NCI-H748 treated with DMSO at 0.1 percent for 48 hours (cell line): ENCODE results near the gene FSTL5.

Experiments
- DNase-seq: peaks from one replicate; lab custom pipeline; 2025; lab: John Stamatoyannopoulos, UW

Gene FSTL5

DNA sequence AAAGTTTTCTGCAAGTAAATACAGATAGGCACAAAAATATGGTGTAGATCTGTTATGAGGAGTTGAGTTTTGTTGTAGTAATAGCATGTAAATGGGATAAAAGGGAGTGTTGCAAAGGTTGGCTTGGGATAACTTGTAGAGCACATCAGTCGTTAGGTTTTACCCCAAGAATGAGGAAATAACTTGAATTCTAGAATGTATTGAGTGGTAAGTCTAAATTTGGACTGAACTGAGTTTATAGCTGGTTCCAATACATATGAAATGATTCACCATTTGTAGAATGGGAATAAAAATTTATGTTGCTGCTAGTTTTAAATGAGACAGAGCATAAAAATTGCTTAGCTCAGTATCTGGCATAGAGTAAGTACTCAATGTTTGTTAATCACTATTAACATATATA lies 719.2 kb downstream of the FSTL5 start:
- DNase-seq, result no peak

DNA sequence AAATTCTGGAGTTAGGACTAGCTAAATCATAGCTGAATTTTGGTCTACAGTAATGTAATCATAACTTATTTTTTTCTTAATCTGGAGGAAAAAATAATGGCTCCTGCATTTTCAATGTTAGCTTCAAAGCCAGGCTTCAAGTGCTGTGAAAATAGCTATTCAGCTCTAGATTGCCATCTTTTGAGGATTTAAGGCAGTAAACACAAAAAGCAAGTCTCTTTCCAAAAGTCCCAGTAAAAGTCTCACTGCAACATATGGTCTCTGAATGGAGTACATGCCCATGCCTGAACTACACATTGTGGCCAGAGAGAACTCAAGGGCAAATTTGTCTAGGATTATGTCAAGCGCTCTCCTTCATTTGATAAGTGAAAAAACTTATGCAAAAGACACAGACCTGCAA lies 720.9 kb downstream of the FSTL5 start:
- DNase-seq, result no peak

DNA sequence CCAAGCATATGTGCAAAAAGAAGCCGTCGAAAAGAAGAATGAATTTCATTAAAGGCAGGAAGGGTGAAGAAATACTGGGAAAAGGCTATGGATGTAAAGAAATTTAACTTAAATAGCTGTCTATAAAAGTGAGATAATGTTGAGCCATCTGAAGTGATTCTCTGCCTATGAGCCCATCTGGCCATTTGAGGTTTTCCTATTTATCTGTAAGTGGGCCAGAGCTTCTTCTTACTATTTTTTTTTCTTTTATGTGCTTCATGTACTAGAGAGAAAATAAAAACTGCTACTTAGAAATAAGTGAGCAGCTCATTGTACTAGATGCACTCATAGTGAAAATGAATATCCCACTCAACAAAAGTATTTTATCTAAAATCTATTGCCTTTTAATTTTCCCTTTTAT lies 725.7 kb downstream of the FSTL5 start:
- DNase-seq, result no peak

DNA sequence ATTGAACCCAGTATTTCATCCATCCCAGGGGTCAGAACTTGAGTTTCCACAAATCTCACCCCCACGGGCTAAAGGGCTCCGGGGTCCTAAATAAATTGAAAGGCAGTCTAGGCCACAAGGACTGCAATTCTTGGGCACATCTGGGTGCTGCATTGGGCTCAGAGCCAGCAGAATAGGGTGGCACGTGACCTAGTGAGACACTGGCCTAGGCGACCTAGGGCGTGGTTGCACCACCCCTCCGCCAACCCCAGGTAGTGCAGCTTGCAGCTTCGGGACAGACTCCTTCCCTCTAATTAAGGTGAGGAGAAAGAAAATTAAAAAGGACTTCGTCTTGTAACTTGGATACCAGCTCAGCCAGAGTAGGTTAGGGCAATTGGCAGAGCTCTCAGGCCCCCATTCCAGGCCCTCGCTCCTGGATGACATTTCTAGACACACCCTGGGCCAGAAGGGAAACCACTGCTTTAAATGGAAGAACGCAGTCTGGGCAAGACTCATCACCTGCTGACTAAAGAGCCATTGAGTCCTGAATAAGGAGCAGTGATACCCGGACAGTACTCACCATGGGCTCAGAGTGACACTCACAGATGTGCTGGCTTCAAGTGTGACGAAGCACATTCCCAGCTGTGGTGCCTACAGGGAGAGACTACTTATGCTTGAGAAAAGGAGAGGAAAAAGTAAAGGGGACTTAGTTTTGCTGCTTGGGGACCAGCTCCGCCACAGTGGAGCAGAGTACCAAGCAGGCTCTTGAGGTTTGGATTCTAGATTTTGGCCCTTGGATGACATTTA lies 735.4 kb downstream of the FSTL5 start:
- DNase-seq, result no peak

DNA sequence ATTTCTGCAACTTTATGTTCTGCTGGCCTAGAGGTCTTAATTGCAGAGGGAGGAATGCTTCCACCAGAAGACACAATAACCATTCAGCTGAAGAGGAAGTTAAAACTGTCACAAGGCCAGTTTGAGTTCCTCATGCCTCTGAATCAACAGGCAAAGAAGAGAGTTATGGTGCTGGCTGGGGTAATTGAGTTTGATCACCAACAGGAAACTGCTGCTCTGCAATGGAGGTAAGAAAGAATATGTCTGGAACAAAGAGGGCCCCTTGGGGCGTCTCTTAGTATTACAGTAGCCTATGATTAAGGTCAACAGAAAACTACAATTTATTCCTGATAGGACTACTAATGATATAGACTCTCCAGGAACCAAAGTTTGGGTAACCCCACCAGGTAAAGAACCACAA lies 744.0 kb downstream of the FSTL5 start:
- DNase-seq, result no peak

DNA sequence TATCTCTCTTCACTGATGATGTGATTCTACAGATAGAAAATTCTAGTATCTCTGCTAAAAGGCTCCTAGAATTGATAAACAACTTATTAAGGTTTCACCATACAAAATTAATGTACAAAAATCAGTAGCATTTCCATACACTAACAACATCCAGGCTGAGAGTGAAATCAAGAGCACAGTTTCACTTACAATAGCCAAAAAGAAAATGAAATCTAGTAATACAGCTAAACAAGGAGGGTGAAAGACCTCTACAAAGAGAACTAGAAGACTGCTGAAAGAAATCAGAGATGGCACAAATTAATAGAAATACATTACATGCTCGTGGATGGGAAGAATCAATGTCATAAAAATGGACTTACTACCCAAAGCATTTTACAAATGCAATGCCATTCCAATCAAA lies 751.9 kb downstream of the FSTL5 start:
- DNase-seq, result no peak

DNA sequence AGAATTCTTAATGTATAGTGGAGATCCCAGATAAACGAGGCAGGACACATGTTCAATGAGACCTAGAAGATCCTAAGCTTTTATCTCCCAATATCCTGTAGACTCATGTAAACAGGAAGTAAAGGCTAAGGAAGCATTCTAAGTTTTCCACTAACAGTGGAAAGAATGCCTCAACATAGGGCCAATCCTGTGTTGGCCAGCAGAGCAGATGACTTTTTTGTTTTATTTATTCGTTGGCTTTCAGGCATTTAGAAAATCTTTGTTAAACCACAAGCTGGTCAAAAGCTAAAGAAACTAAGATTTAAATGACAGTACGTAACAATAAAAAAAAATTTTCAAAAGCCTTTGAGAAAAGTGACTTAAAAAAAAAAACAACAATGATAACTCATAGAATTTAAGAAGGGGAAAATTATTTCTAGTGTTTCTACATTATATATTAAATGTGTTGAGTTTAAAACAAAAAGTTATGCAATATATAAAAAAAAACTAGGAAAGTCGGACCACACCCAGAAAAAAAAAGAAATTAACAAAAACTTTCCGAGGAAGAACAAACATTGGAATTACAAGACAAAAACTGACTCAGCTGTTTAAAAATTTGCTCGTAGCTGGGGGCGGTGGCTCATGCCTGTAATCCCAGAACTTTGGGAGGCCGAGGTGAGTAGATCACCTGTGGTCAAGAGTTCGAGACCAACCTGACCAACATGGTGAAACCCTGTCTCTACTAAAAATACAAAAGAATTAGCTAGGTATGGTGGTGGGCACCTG lies 759.3 kb downstream of the FSTL5 start:
- DNase-seq, result no peak

DNA sequence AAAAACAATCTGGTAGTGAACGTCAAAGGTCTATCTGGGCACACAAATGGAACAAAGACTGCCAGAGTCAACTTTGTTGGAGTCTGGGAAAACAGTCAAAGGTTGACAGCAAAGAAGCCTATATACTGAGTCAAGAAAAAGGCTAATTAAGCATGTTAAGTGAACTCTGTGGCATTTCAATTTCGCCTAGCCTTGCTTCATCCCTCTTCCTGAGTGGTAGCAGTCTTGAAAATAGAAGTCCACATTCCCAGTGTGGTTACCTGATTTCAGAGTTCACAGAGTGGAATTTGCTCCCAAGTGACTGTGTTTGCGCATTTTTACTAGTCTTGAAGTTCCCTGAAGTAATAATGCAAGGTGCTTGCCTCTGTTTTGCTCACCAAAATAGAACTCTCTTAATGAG lies 760.0 kb downstream of the FSTL5 start:
- DNase-seq, result no peak

DNA sequence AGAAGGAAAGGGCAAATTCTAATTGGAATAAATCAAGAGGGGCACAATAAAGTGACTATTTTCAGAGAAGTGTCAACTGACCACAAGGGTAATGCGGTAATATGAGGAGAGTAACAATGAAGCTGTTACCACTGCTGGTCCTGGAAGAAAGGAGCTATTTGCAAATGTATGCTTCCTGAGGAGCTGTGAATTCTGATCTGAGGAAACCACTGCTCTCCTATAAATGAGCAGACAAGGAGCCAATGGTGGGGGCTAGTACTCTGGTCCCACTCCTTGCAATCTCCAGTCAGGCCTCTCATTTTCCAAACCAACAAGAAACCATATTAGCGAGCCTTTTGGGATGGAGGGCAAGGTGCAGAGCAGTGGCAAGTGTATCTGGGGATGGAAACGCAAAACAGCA lies 770.2 kb downstream of the FSTL5 start:
- DNase-seq, result no peak

DNA sequence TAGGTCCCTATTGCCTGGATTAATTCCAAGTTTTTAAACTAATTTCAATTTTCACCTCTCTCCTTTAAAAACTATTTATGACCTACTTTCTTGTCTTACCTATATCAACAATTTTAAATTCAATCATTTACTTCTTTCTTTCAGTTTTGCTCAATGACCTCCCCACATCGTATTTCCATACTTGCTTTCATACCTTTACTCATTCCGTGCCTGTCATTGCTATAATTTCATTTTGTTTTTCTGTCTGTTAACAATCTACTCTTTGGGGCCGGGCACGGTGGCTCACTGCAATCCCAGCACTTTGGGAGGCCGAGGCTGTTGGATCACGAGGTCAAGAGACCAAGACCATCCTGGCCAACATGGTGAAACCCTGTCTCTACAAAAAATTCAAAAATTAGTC lies 781.1 kb downstream of the FSTL5 start:
- no peak for DNase-seq

DNA sequence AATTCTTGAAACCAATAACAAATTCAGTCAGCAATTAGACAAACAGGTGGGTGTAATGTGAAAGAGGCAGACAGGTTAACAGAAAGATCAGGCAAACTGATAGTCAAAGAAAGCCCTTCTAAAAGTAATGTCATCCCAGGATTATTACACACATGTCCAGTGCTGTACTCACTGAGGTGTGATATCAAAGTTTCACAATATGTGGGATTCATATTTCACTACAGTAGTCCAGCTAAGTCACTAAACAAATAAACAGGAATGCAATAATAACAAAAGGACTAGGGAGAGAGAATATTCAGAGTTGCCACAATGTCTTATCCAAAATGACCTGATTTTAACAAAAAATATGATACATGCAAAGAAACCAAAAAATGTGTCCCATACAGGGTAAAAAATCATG lies 787.5 kb downstream of the FSTL5 start:
- DNase-seq, result no peak

DNA sequence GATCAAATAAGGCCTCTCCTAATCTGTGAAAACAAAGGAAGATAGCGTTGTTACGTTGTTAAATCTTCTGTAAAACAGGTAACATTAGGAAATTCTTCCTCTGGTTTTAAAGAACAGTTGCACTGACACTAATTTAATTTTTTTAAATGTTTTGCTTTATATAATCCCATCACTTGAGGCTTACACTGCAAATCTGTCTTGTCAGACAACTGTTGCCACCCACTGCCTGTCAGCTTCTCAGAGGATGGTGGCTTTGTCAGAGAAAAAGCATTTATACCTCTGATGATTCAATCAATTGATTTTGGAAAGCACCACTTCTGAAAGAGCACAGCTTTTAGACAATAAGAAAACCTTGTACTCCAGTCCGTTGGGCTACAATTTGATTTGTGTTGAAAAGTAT lies 799.1 kb downstream of the FSTL5 start:
- DNase-seq, result no peak

DNA sequence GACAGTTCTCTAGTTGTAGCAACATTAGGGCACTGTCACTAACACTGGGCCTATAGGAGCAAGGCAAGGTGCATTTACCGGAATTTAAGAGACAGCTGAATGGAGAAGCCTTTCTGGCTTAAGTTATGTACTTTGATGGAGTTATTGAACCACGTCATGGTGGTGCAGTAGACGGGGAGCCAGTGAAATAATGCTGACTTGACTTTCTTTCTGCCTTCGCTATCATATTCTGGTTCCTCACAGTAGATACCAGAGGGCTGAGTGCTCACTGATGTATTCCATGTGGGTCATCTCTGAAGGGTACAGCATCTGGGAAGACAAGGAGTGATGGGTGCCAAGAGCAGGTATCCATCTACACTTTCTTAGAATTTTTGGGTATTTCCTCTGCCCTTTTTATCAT lies 802.8 kb downstream of the FSTL5 start:
- DNase-seq, result no peak

DNA sequence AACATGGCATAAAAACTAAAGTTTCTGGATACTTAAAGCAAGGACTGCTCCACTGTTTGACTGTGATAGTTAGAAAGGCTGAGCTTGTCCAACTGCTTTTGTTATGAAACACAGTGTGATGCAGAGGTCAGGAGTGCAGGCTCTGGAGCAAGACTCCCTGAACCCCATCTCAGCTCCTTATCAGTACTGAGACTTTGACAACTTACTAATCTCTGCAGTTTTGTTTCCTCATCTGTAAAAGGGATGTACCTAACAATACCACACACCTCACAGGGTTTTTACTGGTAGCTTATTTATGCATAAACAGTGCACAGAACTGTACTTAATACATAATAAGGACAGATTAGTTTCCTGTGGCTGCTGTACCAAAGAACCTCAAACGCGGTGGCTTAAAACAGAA lies 804.3 kb downstream of the FSTL5 start:
- no peak for DNase-seq

DNA sequence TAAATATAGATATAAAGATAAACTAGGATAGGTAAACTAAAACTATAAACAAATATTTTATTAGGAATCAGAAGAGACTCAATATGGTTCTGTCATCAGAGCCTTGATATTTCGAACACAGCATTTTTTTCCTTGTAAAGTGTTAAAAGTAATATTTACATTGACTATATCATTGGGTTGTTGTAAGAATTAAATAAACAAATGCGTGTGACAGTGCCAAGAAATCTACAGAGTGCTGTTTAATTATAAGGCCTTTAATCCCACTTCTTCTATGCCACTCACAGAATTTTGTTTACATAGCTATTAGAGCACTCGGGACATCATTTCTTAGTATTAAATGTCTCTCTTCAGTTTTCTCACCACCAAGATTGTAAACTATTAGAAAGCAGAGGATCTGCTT lies 807.4 kb downstream of the FSTL5 start:
- DNase-seq, result peak; percentile 82

DNA sequence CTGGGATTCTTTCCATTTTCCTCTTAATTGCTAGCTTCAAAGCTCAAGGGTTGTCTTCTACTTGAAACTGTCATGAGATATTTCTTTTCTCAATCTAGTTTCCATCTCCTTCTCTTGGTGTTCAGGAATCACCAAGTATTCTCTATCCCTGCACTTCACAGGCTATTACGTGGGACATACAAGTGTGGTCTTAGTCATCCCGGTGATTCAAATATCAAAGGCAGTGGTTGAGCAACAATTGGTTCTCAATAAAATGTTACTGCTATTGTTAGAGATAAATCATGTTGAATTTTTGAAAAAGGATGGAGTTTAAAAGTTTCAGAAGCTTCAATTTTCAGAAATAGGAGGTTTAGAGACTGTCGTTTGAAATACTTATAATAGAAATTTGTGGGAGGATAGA lies 812.9 kb downstream of the FSTL5 start:
- DNase-seq, result no peak

DNA sequence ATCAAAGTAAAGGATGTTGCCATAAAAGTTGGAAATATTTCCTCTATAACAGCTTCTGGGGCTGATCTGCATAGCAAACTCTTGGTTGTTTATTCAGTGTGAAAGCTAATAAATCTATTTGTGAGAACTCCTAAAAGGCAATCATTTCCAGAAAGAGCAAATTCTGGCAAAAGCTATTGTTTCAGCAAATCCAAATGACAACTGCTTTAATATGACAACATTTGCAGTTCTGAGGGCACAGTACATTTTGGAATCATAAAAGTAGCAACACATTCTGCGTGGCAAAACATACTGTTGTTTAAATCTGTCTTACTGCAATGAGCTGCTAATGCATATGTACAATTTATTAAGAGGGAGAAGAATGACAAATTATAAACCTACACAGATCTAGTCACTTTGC lies 818.1 kb downstream of the FSTL5 start:
- DNase-seq, result no peak

DNA sequence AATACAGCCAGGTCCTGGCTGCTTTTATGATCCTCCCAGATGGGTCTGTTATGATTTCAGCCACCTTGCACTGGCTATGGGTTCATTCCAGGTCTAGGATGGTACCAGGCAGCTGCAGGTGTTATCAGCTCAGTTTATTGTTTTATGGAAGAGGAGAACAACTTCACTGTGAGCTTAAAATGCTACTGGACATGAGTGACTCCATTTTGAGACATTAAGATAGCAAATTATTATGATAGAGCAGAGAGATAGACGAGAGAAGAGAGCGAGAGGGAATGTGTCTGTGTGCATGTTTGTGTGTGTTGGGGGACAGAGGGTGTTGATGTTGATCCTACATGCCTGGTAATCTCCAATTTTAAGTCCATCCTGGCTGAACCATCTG lies 820.2 kb downstream of the FSTL5 start:
- no peak for DNase-seq

DNA sequence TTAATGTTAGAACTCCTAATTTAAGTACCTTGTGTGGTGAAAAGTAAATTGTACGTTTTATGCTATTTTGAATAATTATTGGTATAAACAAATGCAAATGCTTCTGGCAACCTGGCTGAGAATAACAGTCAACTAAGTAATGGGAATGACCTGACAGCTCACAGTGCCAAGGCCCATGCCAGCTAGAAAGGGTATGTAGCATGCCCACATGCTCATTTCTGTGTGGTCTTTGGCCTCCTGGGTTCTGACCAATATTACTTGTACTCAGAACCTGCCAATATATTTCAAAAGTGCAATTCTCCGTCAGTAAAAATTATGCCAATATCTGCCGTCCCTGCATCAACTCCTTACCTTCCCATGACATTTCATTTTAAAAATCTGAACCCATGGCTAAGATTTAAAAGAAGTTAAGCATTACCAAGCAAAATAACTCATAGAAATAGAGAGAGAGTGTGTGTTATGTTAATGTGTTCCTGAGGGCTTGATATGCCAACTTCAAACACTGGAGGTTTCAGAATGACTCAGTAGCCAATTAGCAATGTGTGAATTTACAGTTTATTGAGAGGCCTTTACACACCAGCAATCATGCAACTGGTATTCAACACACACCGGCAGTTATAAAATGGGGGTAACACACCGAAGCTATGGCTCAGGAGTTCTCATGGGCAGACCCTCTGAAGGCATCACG lies 820.8 kb downstream of the FSTL5 start:
- no peak for DNase-seq

DNA sequence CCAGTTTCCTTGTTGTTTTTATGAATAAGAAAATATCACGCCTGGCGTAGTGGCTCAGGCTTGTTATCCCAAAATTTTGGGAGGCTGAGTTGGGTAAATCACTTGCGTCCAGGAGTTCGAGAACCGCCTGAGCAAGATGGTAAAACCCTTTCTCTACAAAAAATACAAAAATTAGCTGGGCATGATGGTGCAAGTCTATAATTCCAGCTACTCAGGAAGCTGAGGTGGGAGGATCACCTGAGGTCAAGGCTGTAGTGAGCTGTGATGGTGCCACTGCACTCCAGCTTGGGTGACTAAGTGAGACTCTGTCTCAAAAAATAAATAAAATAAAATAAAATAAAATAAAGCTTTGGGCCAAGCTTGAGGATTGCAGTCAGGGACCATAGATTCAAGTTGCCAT lies 827.2 kb downstream of the FSTL5 start:
- DNase-seq, result no peak

DNA sequence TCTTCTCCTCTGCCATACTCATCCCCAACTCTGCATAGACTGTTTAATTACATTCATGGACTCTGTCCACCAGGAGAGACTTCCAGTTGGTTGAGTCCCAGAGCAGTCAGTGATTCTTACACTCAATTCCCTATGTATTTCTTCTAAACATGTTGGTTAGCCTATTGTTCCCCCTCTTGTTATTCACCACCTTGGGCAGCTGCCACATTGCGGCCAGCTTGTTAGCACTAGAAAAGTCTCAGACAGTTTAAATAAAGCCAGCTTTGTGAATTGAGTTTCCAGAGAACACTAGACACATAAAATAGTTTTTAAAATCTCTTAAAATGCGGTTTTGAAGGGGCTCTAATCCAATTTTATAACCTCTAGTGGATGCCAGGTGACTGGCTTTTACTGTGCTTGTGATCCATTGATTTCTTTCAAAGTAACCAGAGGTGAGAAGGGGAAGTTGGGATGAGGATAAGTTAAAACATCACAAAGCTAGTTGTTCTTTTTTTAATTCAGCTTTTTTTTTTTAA lies 827.7 kb downstream of the FSTL5 start:
- no peak for DNase-seq
